ENCODE data around the gene MECR. TPM values are rescaled to one million over a fixed set of nuclear protein-coding genes. Genes with fewer than 3 reads are reported as not detected.
A peak's percentile ranks its signal among the peaks of the same experiment; 100 is the strongest.

MECR gene
- polyA plus RNA-seq, 1 of the 3 experiments (the other 2 are of a cell fraction) = 38.3 TPM

DNA sequence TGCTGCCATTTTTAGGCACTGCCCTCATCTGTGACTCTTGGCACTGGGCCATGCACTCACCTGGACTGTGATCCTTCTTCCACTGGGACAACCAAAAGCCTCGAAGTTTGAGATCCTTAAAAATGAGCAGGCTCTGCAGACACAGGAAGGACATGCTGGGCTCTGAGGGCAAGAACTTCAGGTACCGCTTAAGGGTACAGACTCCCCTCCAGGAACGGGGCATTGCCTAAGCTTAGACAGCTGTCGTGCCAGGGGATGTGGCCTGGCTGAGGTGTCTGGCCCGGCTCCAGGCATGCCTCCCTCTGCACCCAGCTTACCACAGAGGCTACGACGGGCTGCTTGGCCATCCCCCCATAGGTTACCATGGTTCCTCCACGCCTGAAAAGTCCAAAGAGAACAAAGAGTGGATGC is 34.8 kb downstream of the MECR start:
- peaks cover 9 to 10% of the 10 kb centered on the region in 2 experiments; a peak in 2 of 4 replicates for H3K4me1 ChIP-seq (ENCODE audit: control insufficient read depth in 1 of 2, insufficient read depth in 2 of 2, low read depth in 1 of 2, low read length in 1 of 2)
- no peaks in the 10 kb centered on the region for H3K27me3 ChIP-seq (ENCODE audit: insufficient read depth)
- no peak for DNase-seq
- no peak overlapping the region for H3K4me3 ChIP-seq (ENCODE audit: low read depth in 2 of 2, low read length in 1 of 2)
- CTCF ChIA-PET = interaction anchor here (0.6 to 5.8 kb wide), 7 partner anchors 14 to 577 kb away, joined by 3 to 37 read pairs (median 5); partner anchors contain the start of gene SRSF4
- WGBS (ENCODE audit: low lambda C conversion rate) = 91% methylated on average over 5 of the region's 8 CpGs
- H3K27ac ChIP-seq (ENCODE audit: low read depth in 2 of 2, low read length in 1 of 2) = peak overlapping the region in 1 of 2 experiments; percentile 71; a peak in 1 of 4 replicates
- POLR2A ChIA-PET = interaction anchor here (3.2 kb wide), 1 partner anchor 14 kb away, joined by 22 read pairs; the partner anchor contains the start of gene SRSF4
- no peak overlapping the region for H3K4me2 ChIP-seq
- no peaks in the 10 kb centered on the region for H3K79me2 ChIP-seq (ENCODE audit: insufficient read depth)
- H3K9ac ChIP-seq = no peak overlapping the region
- no peak overlapping the region for H2AFZ ChIP-seq (ENCODE audit: low read depth)
- no peaks in the 10 kb centered on the region for H4K20me1 ChIP-seq (ENCODE audit: insufficient read depth)
- no peaks in the 10 kb centered on the region for H3K9me2 ChIP-seq
- TF ChIP-seq, protein P1, sequence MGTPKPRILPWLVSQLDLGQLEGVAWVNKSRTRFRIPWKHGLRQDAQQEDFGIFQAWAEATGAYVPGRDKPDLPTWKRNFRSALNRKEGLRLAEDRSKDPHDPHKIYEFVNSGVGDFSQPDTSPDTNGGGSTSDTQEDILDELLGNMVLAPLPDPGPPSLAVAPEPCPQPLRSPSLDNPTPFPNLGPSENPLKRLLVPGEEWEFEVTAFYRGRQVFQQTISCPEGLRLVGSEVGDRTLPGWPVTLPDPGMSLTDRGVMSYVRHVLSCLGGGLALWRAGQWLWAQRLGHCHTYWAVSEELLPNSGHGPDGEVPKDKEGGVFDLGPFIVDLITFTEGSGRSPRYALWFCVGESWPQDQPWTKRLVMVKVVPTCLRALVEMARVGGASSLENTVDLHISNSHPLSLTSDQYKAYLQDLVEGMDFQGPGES (IDR thresholded peaks at IDR 0.05; ENCODE audit: low read depth, low read length) = no peak
- TF ChIP-seq FOSL2 (IDR thresholded peaks at IDR 0.05; ENCODE audit: borderline replicate concordance, low read depth) (no peak), GABPA (IDR thresholded peaks at IDR 0.05; ENCODE audit: low read depth) (no peak), FOXJ3 (CRISPR knock-in tag; IDR thresholded peaks at IDR 0.05) (no peak), TEAD4 (IDR thresholded peaks at IDR 0.05; ENCODE audit: borderline replicate concordance, insufficient read depth) (no peak), GATA2 (CRISPR knock-in tag; IDR thresholded peaks at IDR 0.05) (no peak), USF2 (IDR thresholded peaks at IDR 0.05; ENCODE audit: borderline replicate concordance, low read depth, low read length) (no peak), EP300 (IDR thresholded peaks at IDR 0.05; ENCODE audit: borderline replicate concordance in 1 of 2, low read depth in 1 of 2, low read length in 1 of 2) (no peak), SIN3A (IDR thresholded peaks at IDR 0.05; ENCODE audit: borderline replicate concordance, low read depth, low read length) (no peak)
- TF ChIP-seq, protein P2, sequence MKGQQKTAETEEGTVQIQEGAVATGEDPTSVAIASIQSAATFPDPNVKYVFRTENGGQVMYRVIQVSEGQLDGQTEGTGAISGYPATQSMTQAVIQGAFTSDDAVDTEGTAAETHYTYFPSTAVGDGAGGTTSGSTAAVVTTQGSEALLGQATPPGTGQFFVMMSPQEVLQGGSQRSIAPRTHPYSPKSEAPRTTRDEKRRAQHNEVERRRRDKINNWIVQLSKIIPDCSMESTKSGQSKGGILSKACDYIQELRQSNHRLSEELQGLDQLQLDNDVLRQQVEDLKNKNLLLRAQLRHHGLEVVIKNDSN (IDR thresholded peaks at IDR 0.05; ENCODE audit: borderline replicate concordance, low read depth) = no peak
- TF ChIP-seq, protein P3, sequence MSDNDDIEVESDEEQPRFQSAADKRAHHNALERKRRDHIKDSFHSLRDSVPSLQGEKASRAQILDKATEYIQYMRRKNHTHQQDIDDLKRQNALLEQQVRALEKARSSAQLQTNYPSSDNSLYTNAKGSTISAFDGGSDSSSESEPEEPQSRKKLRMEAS (IDR thresholded peaks at IDR 0.05; ENCODE audit: low read depth) = no peak
- TF ChIP-seq, protein P4, sequence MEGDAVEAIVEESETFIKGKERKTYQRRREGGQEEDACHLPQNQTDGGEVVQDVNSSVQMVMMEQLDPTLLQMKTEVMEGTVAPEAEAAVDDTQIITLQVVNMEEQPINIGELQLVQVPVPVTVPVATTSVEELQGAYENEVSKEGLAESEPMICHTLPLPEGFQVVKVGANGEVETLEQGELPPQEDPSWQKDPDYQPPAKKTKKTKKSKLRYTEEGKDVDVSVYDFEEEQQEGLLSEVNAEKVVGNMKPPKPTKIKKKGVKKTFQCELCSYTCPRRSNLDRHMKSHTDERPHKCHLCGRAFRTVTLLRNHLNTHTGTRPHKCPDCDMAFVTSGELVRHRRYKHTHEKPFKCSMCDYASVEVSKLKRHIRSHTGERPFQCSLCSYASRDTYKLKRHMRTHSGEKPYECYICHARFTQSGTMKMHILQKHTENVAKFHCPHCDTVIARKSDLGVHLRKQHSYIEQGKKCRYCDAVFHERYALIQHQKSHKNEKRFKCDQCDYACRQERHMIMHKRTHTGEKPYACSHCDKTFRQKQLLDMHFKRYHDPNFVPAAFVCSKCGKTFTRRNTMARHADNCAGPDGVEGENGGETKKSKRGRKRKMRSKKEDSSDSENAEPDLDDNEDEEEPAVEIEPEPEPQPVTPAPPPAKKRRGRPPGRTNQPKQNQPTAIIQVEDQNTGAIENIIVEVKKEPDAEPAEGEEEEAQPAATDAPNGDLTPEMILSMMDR (IDR thresholded peaks at IDR 0.05) = no peak
- H3K9me3 ChIP-seq = no peaks in the 10 kb centered on the region
- H3K36me3 ChIP-seq (replicated peaks in 1 of 2; ENCODE audit: control insufficient read depth in 1 of 2, insufficient read depth in 2 of 2, low read length in 1 of 2) = peaks cover 9 to 18% of the 10 kb centered on the region in 2 experiments
- no peaks in the 10 kb centered on the region for H3F3A ChIP-seq (replicated peaks; ENCODE audit: insufficient read depth)
